ENCODE results near the gene FOXC2.

The FOXC2 gene

GRCh38 chr16:86533767-86534351 lies 32.8 kb upstream of the FOXC2 start:
- DNase-seq, result no peak

- no peak for DNase-seq
These were observed 31.6 kb upstream of the FOXC2 start for GRCh38 chr16:86534779-86535615.

- no peak for DNase-seq
These were observed 30.0 kb upstream of the FOXC2 start for GRCh38 chr16:86536621-86537020.

- no peak for DNase-seq
These were observed 29.1 kb upstream of the FOXC2 start for GRCh38 chr16:86537486-86537885.

GRCh38 chr16:86538196-86538780 lies 28.3 kb upstream of the FOXC2 start:
- no peak for DNase-seq

- DNase-seq, result no peak
These were observed 25.7 kb upstream of the FOXC2 start for GRCh38 chr16:86540894-86541293.

- no peak for DNase-seq
These were observed 25.1 kb upstream of the FOXC2 start for GRCh38 chr16:86541560-86541959.

GRCh38 chr16:86542756-86543750 lies 23.6 kb upstream of the FOXC2 start:
- DNase-seq, result no peak

GRCh38 chr16:86545481-86545880 lies 21.1 kb upstream of the FOXC2 start:
- no peak for DNase-seq

- no peak for DNase-seq
These were observed 20.5 kb upstream of the FOXC2 start for GRCh38 chr16:86545954-86546637.

- no peak for DNase-seq
These were observed 20.0 kb upstream of the FOXC2 start for GRCh38 chr16:86546638-86547013.

- DNase-seq, result no peak
These were observed 19.3 kb upstream of the FOXC2 start for GRCh38 chr16:86547286-86547685.

- no peak for DNase-seq
These were observed 17.3 kb upstream of the FOXC2 start for GRCh38 chr16:86549076-86549892.

- no peak for DNase-seq
These were observed 16.8 kb upstream of the FOXC2 start for GRCh38 chr16:86549893-86550190.

GRCh38 chr16:86550281-86550680 lies 16.3 kb upstream of the FOXC2 start:
- DNase-seq, result no peak

- no peak for DNase-seq
These were observed 13.3 kb upstream of the FOXC2 start for GRCh38 chr16:86553356-86553755.

GRCh38 chr16:86554599-86554916 lies 12.1 kb upstream of the FOXC2 start:
- no peak for DNase-seq

GRCh38 chr16:86554917-86555703 lies 11.5 kb upstream of the FOXC2 start, which contains the start of gene MTHFSD:
Gene MTHFSD, minus strand, starts transcription at chr16:86555235. Its CDS starts 51 bp downstream, at chr16:86555184.
- DNase-seq, result peak; percentile 66

- no peak for DNase-seq
These were observed 10.9 kb upstream of the FOXC2 start for GRCh38 chr16:86555704-86556075.

- no peak for DNase-seq
These were observed 10.1 kb upstream of the FOXC2 start for GRCh38 chr16:86556576-86556975.

GRCh38 chr16:86557587-86557986 lies 9.0 kb upstream of the FOXC2 start:
- no peak for DNase-seq

Data from NCI-H510A treated with DMSO at 0.1 percent for 48 hours (cell line).